Body of pancreas (tissue), 4 donors: ENCODE measurements around the gene FANCF. TPM values are rescaled to one million over a fixed set of nuclear protein-coding genes. Genes with fewer than 3 reads are reported as not detected.

Source experiments
- ATAC-seq: fragments of 150-250 bp; one replicate; pipeline ENCODE4 v1.9.1; 2016
- DNase-seq, 4 donors: peaks; one replicate each; pipeline ENCODE4 v3.0.0-alpha.2; 2019
- H3K27ac ChIP-seq, 4 donors: fragments of 200-600 bp; sonication (generic); 1 replicate in 3 of 4; 2 replicates in 1 of 4; pipeline versions ENCODE4 v1.5.1 to v1.6.1; 2016 to 2019; ENCODE audit warnings: mild to moderate bottlenecking in 1 of 4, mixed read lengths in 1 of 4, moderate library complexity in 1 of 4
- H3K27me3 ChIP-seq, 2 donors: fragments of 200-600 bp; sonication (generic); one replicate each; pipeline ENCODE4 v1.6.0; 2016; ENCODE audit warnings: mild to moderate bottlenecking in 1 of 2
- H3K36me3 ChIP-seq, 2 donors: fragments of 200-600 bp; sonication (generic); replicated peaks in 1 of 2; 2 replicates each; pipeline ENCODE4 v1.5.1; 2016; ENCODE audit warnings: low read depth in 2 of 2; ENCODE audit not compliant: insufficient read depth in 1 of 2
- H3K4me1 ChIP-seq: fragments of 200-600 bp; sonication (generic); one replicate; pipeline ENCODE4 v1.6.0; 2016
- H3K4me3 ChIP-seq, 2 donors: fragments of 200-600 bp; sonication (generic); 1 replicate in 1 of 2; 2 replicates in 1 of 2; pipeline ENCODE4 v1.5.1; 2016 to 2019
- H3K9me3 ChIP-seq, 3 donors: fragments of 200-600 bp; sonication (generic); 1 replicate in 2 of 3; 2 replicates in 1 of 3; pipeline ENCODE4 v1.5.1; 2016
- CTCF ChIP-seq, 7 experiments: fragments of 450-650 bp in 4 of 7; fragments of 200-600 bp in 3 of 7; sonication (generic) in 3 of 7; IDR thresholded peaks; one replicate each; pipeline ENCODE4 v1.5.1; 2016 to 2019; ENCODE audit warnings: antibody characterized with exemption in 7 of 7
- POLR2A ChIP-seq, 3 donors: fragments of 450-650 bp; IDR thresholded peaks; one replicate each; pipeline ENCODE4 v1.6.1; 2016; ENCODE audit warnings: antibody characterized with exemption in 3 of 3, mild to moderate bottlenecking in 2 of 3
- WGBS, 2 donors: methylation state at CpG; one replicate each; pipeline ENCODE4 v1.1.5; 2017; 5-methylcytosine and 5-hydroxymethylcytosine counted together
- intact Hi-C: fragments of 100-400 bp; cut with DNase I; formaldehyde crosslinking; loops from one replicate; pipeline ENCODE4 v1.15.1; 2023
- total RNA-seq, 2 donors: library from RNA; depleted of rRNA; stranded (reverse); fragments of >200 nt; gene quantifications; one replicate each; pipeline ENCODE4 v1.1.0, GENCODE V29; 2016

Gene FANCF
- total RNA-seq, 2 donors from 2014 or later, result 9.6 to 10.9 TPM

DNA sequence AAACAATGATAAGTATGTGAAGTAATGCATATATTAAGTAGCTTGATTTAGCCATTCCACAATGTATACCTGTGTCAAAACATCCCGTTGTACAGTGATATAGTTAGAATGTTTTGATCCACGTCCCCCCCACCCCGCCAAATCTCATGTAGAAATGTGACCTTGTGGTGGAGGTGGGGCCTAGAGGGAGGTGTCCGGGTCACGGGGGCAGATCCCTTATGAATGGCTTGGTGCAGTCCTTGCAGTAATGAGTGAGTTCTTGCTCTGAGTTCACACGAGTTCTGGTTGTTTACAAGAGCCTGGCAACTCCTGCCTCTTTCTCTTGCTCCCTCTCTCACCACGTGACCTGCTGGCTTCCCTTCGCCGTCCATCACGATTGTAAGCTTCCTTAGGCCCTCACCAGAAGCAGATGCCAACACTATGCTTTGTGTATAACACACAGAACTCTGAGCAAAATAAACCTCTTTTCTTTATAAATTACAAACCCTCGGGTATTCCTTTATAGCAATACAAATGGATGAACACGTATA lies 41.6 kb downstream of the FANCF start:
- no peak for TF ChIP-seq POLR2A (IDR thresholded peaks at IDR 0.05)
- no peak for TF ChIP-seq CTCF (IDR thresholded peaks at IDR 0.05)
- no peaks in the 10 kb centered on the region for H3K9me3 ChIP-seq
- no peaks in the 10 kb centered on the region for H3K36me3 ChIP-seq
- H3K4me1 ChIP-seq, result peaks cover 4% of the 10 kb centered on the region
- ATAC-seq (no peak), DNase-seq (no peak)
- no peak overlapping the region for H3K27ac ChIP-seq
- intact Hi-C loops, result no loop called here
- no peaks in the 10 kb centered on the region for H3K27me3 ChIP-seq
- 79 to 88% methylated on average over 12 of the region's 12 CpGs for WGBS, 2 donors
- no peak overlapping the region for H3K4me3 ChIP-seq

- intact Hi-C loops, result no loop called here
Observed at GRCh38 chr11:22582151-22582410, 43.5 kb downstream of the FANCF start.

GRCh38 chr11:22581354-22582150 lies 44.1 kb downstream of the FANCF start:
- 32 to 47% methylated on average over 3 of the region's 3 CpGs for WGBS, 2 donors

More at GRCh38 chr11:22582151-22582410, 43.5 kb downstream of the FANCF start:
- Histone ChIP-seq H3K4me3 (no peak overlapping the region), H3K4me1 (peaks cover 4% of the 10 kb centered on the region), H3K27ac (no peak overlapping the region), H3K36me3 (no peaks in the 10 kb centered on the region), H3K27me3 (no peaks in the 10 kb centered on the region), H3K9me3 (no peaks in the 10 kb centered on the region)
- DNase-seq, result no peak
- TF ChIP-seq CTCF (IDR thresholded peaks at IDR 0.05) (no peak), POLR2A (IDR thresholded peaks at IDR 0.05) (no peak)
- ATAC-seq, result no peak

DNA sequence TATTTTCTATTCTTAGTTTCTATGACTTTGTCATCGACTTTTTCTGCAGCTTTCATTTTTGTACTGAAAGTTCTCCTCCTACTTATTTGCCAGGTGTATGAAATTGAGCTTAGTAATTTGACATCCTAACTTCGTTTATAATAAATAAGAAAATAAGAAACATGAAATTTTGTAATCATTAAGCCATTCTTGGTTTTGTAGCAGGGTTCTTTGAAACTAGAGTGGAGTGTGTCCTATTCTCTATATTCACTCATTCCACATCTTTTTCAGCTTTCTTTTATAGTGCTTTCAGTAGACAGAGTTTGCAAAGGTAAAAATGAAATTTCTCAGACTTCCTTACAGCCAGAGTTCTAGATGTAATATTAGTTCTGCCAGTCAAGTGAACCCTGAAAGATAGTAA lies 47.8 kb downstream of the FANCF start:
- Histone ChIP-seq H3K36me3 (no peaks in the 10 kb centered on the region), H3K9me3 (no peaks in the 10 kb centered on the region), H3K4me1 (peaks cover 4% of the 10 kb centered on the region), H3K27ac (no peak overlapping the region), H3K4me3 (no peak overlapping the region), H3K27me3 (no peaks in the 10 kb centered on the region)
- no peak for ATAC-seq
- DNase-seq, result no peak
- 52 to 57% methylated on average over 2 of the region's 2 CpGs for WGBS, 2 donors
- intact Hi-C loops, result no loop called here
- TF ChIP-seq POLR2A (IDR thresholded peaks at IDR 0.05), result no peak

More at GRCh38 chr11:22581354-22582150, 44.1 kb downstream of the FANCF start:
- DNase-seq (no peak), ATAC-seq (no peak)
- no peak overlapping the region for H3K27ac ChIP-seq
- H3K4me3 ChIP-seq, result no peak overlapping the region
- intact Hi-C loops, result no loop called here
- H3K4me1 ChIP-seq, result peaks cover 4% of the 10 kb centered on the region
- H3K27me3 ChIP-seq, result no peaks in the 10 kb centered on the region
- H3K36me3 ChIP-seq, result no peaks in the 10 kb centered on the region
- H3K9me3 ChIP-seq, result no peaks in the 10 kb centered on the region
- TF ChIP-seq CTCF (IDR thresholded peaks at IDR 0.05) (no peak), POLR2A (IDR thresholded peaks at IDR 0.05) (no peak)

Other genes with a start within 250 kb of the FANCF start
- gene GAS2, start 40.8 kb upstream of the FANCF start, total RNA-seq, result 10 to 100 TPM; 13.2 to 24.6 TPM
- 10 to 100 TPM in 1 of 2 donors, 1 to 10 TPM in 1; 9.9 to 11.5 TPM for gene SVIP, start 204.0 kb upstream of the FANCF start, total RNA-seq
- gene CCDC179, start 234.7 kb upstream of the FANCF start, total RNA-seq, result not detected